Stimulated activated CD4-positive, alpha-beta T cell treated with anti-CD3 and anti-CD28 coated beads, Interleukin-15, amount 100 ng/mL, for 24 hours (primary cell): ENCODE data around the gene DOCK6.

Source experiments
- DNase-seq: peaks from one replicate; pipeline ENCODE4 v3.0.0-alpha.2; 2020

DOCK6 gene, protein sequence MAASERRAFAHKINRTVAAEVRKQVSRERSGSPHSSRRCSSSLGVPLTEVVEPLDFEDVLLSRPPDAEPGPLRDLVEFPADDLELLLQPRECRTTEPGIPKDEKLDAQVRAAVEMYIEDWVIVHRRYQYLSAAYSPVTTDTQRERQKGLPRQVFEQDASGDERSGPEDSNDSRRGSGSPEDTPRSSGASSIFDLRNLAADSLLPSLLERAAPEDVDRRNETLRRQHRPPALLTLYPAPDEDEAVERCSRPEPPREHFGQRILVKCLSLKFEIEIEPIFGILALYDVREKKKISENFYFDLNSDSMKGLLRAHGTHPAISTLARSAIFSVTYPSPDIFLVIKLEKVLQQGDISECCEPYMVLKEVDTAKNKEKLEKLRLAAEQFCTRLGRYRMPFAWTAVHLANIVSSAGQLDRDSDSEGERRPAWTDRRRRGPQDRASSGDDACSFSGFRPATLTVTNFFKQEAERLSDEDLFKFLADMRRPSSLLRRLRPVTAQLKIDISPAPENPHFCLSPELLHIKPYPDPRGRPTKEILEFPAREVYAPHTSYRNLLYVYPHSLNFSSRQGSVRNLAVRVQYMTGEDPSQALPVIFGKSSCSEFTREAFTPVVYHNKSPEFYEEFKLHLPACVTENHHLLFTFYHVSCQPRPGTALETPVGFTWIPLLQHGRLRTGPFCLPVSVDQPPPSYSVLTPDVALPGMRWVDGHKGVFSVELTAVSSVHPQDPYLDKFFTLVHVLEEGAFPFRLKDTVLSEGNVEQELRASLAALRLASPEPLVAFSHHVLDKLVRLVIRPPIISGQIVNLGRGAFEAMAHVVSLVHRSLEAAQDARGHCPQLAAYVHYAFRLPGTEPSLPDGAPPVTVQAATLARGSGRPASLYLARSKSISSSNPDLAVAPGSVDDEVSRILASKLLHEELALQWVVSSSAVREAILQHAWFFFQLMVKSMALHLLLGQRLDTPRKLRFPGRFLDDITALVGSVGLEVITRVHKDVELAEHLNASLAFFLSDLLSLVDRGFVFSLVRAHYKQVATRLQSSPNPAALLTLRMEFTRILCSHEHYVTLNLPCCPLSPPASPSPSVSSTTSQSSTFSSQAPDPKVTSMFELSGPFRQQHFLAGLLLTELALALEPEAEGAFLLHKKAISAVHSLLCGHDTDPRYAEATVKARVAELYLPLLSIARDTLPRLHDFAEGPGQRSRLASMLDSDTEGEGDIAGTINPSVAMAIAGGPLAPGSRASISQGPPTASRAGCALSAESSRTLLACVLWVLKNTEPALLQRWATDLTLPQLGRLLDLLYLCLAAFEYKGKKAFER (N-terminal part only)

GRCh38 chr19:11261971-11262839 lies at the start of gene DOCK6:
Gene DOCK6, minus strand, starts transcription at chr19:11262524. Its CDS starts 84 bp downstream, at chr19:11262440.
- peak; percentile 52 for DNase-seq

- DNase-seq, result no peak
These were observed 44.0 kb upstream of the DOCK6 start for GRCh38 chr19:11306337-11306736.

DNA sequence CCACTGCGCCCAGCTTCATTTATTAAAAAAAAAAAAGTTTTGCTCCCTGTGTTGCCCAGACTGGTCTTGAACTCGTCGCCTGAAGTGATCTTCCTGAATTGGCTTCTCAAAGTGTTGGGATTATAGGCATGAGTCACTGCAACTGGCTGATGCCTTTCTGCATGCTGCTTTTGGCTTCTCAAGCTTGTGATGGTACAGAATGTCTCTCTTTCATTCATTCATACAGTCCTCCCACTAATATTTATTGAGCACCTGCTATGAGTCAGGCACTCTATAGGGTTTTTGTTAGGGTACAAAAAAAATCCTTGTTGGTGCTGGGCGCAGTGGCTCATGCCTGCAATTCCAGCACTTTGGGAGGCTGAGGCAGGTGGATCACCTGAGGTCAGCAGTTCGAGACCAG lies 42.6 kb upstream of the DOCK6 start:
- DNase-seq, result no peak

DNA sequence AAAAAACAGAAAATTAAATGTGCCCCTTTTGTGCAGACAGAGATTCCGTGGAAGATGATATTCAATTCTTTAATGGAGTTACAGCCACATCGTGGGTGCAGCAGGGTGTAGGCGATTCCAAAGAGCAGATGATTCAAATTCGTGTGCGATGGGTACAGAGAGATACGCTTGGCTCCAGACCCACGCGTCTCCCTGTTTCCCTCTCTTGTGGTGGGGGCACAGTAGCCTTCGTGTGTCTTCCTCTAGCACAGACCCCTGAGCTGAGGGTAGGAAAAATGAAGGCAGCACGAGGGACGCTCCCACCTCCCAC lies 38.4 kb upstream of the DOCK6 start:
- no peak for DNase-seq

GRCh38 chr19:11299946-11300810 lies 37.9 kb upstream of the DOCK6 start:
- no peak for DNase-seq

DNA sequence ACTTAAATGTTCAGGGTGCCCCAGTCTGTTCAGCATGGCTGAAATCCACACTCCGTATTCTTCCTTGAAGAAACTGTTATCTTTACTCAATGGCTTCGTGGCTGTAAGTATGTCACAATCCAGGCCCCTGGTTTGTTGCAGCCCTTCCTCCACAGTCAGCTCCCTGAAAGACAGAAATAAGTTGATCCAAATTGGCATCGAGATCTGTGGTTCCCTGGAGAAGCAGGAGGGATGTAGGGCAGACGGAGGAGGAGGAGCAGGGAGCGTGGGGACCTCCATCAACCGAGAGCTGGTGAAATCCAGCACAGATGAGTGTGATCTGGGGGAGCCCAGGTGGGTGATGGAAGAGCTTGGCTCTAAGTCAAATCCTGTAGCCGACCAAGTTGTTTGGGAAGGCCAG lies 33.9 kb upstream of the DOCK6 start:
- no peak for DNase-seq

DNA sequence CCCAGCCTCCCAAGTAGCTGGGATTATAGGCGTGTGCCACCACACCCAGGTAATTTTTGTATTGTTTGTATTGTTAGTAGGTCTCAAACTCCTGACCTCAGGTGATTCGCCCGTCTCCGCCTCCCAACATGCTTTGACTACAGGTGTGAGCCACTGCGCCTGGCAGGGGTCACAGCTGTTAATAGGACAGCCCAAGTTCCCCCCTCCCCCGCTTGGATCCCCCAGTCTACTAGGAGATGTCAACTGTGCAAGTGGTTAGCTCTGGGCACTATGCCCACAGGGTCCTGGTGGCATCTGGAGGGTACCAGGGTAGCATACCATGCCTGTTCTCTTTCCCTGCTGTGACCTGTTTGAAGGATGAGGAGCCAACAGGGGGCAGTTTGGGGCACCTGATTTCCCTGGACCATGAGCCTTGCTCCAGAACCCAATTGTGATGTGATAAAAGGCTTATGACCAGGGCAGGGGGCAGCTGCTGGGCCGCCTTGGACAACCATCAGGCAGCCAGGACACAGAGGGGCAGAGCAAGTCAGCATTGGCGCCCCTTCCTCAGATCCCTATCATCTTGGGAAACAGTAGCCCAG lies 33.4 kb upstream of the DOCK6 start, which contains the start of gene TSPAN16:
TSS of gene TSPAN16 (plus strand) at position 496 of the 581 bp plus-strand sequence. CDS start 138 bp downstream, outside the sequence.
- DNase-seq, result no peak

DNA sequence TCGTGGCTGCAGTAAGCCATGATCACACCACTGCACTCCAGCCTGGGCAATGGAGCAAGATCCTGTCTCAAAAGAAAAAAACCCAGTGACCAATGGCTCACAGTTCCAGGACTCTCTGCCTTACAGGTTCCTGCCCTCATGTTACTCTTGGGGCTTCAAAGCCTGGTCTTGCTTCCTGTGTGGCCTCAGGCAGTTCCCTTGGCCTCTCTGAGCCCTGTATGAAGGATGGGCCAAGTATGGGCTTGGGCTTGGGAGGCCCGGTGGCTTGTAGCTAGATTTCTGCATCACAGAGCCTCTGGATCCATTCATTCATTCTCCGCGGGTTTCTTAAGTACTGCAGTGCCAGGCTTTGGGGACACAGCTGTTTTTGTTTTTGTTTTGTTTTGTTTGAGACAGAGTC lies 32.9 kb upstream of the DOCK6 start:
- no peak for DNase-seq

DNA sequence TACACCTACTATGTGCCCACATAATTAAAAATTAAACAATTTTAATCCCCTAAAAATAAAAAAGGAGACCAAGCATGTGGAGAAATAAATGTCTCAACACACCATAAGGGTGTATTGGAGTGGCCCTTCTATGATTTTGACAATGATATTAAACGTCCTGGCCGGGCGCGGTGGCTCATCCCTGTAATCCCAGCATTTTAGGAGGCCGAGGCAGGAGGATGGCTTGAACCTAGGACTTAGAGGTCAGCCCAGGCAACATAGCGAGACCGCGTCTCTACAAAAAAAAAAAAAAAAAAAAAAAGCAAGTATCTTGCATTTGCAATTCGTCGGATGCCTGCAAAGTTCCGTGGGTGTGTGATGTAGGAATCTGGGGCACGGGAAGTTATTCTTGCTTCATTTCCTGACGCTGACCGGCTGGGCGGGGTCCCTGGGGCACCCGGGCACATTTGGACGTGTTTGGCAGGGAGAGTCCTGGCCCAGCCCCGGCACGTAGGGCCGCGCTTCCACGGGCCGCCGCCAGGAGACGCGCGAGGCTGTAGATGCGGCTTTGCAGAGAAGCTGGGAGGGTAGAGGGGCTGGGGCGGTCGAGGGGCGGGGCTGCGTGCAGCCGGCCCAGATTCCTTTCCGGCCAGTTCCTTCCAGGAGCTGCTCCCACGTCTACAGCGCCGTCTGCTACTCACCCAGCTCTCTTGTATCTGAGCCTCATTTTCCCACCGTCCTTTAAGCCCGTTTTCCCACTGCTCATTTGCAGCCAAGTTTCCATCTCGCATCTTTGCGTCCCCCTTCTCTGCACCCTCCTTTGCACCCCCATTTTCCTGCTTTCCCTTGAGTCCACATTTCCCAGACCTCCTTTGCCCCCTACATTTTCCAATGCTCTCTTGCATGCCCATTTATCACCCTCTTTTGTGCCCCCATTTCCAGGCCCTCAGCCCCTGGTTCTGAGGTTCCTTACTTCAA lies 31.4 kb upstream of the DOCK6 start:
- peak; percentile 90 for DNase-seq

GRCh38 chr19:11291991-11292390 lies 29.7 kb upstream of the DOCK6 start:
- no peak for DNase-seq

DNA sequence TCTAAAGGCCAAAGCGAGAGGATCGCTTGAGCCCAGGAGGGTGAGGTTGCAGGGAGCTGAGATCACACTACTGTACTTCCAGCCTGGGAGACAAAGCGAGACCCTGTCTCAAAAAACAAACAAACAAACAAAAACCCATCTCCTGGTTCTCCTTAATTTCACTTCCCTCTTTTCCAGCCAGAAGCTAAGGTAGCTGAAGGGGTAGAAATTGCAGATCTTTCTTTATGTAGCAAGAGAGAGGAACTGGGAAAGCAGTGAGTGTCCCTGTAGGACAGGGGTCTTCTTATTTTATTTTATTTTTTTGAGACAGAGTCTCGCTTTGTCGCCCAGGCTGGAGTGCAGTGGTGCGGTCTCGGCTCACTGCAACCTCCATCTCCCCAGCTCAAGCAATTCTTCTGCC lies 29.1 kb upstream of the DOCK6 start:
- DNase-seq, result no peak

DNA sequence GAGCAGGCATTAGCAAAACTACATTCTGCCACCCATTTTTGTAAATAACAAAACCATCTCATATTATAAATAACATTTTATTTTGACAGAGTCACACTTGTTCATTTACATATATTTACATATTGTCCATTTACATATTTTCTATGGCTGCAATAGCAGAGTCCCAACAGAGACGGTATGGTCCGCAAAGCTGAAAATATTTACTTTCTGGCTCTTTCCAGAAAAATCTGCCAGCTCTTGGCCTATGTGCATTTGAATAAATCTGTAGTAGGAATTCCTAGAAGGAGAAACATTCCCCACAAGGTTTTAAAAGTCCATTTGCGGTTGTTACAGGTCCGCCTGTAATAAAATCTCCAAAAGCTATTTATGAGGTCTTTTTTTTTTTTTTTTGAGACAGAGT lies 27.9 kb upstream of the DOCK6 start:
- no peak for DNase-seq

DNA sequence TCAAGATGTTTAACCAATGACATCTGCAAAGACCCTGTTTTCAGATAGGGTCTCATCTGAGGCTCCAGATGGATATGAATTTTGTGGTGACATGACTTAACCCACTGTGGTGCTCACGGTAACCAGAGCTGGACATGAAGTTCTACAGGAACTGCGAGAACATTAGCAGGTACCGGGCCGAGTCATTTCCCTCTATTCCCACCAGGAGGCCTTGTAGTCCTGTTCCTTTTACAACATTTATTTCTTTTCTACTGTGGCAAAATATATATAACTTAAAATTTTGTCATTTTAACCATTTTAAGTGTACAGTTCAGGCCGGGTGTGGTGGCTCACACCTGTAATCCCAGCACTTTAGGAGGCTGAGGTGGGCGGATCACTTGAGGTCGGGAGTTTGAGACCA lies 26.0 kb upstream of the DOCK6 start:
- DNase-seq, result no peak

DNA sequence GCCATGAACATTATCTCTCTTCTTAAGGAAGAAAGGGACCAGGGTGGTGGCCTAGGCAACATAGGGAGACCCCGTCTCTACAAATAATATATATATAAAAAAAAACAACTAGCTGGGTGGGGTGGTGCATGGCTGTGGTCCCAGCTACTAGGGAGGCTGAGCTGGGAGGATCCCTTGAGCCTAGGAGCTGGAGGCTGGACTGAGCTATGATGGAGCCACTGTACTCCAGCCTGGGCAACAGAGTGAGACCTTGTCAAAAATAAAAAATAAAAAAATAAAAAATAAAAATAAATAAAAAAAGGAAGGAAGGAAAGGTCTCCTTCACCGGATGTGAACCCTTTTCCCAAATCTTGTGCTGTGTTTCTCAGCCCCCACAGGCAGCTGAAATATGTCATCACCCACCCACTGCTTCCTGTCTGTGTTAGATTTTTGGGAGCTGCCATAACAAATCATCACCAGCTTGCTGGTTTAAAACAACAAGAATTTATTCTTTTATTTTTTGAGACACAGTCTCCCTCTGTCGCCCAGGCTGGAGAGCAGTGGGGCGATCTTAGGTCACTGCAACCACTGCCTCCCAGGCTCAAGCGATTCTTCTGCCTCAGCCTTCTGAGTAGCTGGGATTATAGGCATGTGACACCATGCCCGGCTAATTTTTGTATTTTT lies 24.1 kb upstream of the DOCK6 start:
- DNase-seq, result no peak

GRCh38 chr19:11284515-11284914 lies 22.2 kb upstream of the DOCK6 start:
- DNase-seq, result no peak

- DNase-seq, result no peak
These were observed 19.2 kb upstream of the DOCK6 start for GRCh38 chr19:11281356-11282049.

- peak; percentile 39 for DNase-seq
These were observed 17.3 kb upstream of the DOCK6 start for GRCh38 chr19:11279505-11280236.

- no peak for DNase-seq
These were observed 16.3 kb upstream of the DOCK6 start for GRCh38 chr19:11278670-11279069.
